GM21576 (cell line): ENCODE measurements around the gene PAPOLB.

Experiments used
- ATAC-seq: cut with Tn5 transposase; IDR thresholded peaks from one replicate; pipeline ENCODE4 v1.9.1; 2021; ENCODE audit warnings: mild to moderate bottlenecking, moderate library complexity; ENCODE audit not compliant: unreplicated experiment

Gene PAPOLB

DNA sequence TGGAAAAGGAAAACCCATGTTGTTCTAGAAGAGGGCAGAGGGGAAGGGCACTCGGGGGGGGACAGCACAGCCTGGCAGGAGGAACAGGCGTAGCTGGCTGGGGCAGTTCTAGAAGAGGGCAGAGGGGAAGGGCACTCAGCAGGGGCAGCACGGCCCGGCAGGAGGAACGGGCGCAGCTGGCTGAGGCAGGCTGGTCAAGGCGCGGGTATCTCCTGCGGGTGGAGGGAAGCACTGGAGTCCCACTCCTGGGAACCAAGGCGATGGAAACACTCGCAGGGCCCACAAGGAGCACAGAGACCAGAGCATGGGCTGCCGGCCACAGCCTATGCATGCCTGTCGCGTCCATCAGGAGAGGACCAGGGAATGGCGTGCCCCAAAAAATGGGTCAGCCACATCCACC lies 36.7 kb downstream of the PAPOLB start:
- no peak for ATAC-seq

DNA sequence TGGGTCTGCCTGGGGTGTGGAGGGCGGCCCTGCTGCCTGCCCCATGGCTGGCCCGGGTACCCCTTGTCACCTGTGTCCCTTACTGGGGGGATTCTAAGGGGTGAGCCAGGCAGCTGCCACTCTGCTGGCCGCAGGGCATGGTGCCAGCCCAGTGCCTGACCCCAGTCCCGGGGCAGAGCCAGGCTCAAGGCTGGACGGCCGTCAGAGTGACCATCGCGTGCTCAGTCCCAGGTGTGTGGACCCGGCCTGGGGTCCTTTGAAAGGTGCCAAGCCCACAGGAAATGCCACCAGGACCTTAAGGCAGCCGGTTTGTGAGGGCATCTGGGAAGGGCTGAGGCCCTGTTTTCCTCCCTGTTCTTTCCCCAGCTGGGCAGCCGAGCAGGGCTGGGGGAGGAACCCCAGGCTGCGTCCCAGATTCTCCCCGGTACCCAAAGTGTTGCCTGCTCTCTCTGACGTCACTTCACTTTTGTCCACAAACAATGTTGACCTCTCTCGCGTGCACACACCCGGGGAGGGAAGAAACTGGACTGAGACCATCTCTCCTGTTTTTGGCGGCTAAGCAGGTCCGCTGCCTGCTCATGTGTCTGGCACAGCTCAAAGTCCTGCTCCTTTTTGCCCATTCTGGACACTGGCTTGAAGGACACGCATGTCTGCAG lies 37.6 kb downstream of the PAPOLB start:
- no peak for ATAC-seq

DNA sequence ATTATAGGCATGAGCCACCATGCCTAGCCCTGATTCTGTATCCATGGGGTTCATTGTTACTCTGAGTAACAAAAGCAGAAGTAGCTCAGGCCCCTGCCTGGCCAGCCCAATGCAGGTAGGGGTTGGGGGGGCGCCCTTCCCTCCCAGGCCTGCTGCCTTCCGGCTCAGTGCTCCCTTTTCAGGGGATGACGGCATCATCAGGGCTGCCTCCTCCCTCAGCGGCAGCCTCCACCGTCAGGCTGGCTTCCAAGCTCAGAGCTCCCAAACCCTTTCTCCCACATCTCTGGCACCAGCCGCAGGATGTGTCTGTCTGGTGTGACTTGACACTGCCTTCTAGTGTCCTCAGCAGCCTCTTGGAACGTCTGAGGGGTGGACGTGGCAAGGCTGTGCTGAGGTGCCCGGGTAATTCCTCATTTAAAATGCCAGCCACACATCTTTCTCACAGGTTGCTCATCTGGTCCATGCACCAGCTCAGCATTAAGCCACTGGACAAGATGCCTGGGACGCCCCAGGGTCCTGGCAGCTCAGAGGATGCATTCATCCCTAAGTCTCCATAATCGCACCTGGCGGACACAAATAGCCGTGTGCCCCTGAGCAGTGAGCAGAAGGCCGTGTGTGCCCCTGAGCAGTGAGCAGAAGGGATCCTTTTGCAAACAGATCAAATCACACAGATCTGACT lies 38.2 kb downstream of the PAPOLB start:
- ATAC-seq, result no peak

DNA sequence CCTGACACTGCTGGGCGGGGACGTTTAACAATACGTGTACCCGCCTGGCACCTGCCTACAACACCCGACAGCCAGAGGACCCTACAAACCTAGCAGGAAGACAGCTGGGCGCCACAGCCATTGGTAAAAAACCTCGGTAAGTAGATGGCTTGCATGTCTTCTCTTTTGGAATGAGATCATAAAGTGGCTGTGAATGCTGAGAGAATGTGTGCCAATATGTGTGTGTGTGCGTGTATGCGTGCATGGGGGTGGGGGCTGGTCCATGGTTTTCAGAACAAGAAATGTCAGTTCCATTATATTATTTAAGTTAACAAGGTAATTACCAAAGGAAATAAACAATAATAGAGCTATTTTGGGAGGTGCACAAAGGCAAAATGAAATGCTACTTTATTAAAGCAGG lies 39.2 kb downstream of the PAPOLB start:
- no peak for ATAC-seq

DNA sequence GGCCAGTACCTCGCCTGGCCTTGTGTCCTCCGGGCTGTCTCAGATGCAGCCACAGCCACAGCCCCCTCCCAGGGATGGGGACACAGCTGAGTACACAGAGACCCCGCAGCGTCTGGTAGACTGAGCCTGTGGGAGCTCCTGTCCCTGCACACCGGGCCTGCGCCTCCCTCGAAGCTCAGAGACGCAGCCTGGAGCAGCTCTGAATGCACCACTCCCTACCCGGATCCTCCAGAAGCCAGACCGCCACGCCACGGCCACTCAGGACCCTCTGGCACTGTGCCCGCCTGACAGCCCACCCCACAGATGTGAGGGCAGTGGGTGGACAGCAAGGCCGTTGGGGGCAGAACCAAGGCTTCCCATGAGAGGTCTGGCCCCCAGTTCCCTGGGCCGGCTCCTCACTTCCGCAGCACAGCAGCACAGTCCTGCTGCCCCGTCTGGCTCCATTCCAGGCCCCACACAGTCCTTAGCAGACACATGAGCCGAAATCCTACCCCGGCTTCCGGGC lies 40.8 kb downstream of the PAPOLB start:
- no peak for ATAC-seq

DNA sequence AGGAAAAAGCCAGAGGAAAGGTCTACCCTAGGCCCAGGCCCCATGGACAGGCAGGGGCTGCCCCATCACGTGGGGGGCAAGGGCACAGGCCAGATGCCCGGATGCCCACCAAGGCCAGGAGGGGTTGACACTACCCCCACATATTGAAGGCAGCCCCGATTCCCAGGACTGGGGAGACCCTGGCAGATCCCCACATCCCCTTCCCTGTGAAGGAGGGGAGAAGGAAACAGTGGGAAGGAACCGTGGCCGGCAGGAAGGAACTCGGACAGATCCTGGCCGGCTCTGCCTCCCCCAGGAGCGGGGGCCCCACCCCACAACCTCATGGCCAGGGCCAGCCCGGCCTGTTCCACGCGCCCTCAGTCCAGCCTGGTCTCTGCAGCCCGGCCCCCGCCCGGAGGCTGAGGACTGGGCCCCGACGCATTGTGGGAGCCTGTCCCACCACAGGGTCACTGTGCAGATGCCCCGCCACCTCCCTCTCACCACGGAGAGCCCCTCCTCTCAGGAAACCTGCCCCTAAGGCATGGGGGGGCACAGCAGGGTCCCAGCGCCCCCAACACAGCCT lies 41.3 kb downstream of the PAPOLB start:
- no peak for ATAC-seq

DNA sequence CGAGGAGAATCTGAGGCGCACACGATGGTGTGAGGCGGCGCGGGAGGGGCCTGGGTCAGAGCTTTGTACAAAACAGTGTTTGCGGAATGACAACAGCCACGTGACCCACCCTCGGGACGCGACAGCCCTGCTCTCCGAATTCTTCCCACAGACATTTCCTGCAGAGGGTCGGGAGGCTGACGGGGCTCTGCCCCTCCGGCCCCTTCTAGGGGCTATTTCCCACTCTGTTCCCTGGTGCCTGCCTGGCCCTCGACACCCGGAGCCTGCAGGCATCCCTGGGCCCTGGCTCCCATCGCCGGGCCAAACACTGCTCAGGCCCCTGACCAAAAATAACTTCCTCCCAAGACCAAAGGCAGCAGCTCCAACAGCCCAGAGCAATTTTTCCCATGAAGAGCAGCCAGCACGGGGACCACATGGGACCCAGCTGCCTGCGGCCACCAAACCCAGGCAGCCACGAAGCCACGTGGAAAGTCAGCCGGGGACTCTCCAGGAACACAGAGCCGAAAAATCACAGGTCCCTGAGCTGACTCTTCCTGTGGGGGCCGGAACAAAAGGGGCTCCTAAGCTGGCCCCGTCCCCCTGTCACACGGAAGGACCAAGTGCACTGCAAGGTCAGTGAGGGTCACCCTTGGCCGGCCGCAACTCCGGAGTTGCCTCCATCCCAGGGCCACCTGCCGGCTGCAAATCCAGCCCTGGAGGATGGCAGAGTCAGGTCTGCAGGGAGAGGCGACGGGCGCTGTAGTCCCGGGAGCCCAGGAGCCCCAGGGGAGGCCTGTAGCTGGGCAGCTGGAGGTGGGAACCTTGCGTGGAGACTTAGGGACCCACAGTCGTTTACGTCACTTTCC lies 42.0 kb downstream of the PAPOLB start:
- ATAC-seq, result no peak

DNA sequence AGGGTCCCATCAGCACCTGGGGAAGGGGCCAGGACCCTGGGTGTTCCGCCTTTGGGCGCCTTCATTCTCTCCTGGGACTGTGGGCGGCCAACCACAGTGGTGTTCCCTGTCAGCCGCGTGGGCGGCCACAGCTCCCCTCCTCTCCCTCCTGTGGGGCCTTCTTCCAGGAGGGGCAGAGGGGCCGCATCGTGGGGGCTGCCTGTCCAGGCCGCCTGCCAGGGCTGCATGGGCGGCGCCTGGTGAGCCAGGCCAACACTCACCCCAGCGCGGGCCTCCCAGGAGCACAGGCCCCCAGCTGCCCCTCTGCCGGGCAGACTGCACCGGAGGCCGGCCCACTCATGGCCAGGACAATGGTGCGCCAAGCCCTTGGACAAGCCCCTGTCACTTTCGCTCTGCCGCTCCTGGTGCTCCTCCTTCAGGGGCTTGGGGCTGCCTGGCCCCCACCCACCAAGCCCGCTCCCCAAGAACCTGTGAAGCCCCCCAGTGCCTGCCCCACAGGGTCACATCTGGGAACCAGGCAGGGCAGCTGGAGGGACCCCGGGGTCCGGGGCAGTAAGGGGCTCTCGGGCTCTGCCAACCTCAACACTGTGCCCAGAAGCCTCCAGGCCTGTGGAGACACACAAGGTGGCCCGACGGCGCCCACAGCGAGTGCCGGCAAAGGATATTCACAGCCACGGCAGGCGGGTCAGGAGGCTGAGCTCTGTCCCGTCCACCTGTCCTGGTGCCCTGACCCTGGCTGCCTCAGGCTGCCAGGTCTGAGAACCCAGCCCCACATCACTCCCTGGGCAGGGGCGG lies 43.6 kb downstream of the PAPOLB start:
- no peak for ATAC-seq

DNA sequence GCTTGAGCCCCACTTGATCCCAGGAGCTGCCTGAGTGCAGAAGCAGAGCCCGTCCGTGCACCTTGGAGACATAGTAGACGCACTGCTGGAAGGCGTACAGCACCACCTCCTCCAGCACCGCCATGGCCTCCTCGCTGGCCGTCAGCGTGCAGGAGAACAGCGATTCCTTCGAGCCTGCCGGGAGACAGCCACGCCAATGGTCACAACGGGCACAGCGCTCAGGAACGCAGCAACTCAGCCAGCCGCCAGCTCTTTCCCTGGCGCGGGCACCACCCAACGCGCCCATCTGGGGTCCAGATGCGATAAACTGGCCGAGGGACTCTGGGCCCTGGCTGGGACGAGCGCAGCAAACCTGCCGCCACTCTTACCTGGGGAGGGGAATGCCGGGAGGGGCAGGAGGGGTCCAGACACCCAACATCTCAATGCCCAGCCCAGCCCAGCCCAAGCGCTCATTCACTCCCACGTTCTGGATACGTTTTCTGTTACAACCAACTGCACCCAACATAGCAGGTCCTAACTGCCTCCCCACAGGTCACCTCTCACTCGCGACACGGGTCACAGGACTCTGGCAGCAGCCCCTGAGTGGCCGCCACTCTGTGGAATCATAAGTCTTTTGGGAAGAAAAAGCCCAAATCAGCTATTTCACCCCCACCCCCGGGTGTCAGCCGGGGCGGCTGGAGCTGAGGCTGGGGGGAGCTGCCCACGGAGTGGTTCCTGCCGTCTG lies 44.5 kb downstream of the PAPOLB start:
- ATAC-seq, result no peak

DNA sequence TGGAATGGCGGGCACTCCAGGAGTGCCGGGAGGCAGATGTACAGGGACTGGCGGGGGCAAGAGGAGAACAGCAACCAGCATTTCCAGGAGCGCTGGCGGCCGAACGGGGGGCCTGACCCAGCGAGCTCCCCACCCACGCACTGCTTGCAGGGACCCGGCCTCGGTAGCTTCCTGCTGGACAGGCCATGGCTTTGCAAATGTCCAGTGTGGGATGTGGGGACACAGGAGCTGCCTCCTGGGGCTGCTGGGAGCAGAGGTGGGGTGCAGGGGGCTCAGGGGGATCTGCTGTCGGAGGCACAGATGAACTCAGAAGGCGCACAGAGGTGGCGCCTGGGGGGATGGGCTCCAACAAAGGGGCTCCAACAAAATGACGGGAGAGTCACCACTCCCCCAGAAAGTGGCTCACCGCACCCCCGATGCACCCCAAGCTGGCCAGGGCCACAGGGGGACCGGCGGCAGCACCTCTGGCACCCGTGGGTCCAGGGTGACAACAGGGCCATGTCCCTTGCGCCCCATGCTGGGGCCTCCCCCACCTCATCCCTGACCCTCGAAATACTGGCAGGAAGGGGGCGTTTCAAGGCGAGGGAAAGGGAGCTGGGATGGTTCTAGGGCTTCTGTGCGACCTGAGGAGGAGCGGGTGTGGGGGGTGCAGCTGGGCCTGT lies 45.3 kb downstream of the PAPOLB start:
- ATAC-seq, result no peak

DNA sequence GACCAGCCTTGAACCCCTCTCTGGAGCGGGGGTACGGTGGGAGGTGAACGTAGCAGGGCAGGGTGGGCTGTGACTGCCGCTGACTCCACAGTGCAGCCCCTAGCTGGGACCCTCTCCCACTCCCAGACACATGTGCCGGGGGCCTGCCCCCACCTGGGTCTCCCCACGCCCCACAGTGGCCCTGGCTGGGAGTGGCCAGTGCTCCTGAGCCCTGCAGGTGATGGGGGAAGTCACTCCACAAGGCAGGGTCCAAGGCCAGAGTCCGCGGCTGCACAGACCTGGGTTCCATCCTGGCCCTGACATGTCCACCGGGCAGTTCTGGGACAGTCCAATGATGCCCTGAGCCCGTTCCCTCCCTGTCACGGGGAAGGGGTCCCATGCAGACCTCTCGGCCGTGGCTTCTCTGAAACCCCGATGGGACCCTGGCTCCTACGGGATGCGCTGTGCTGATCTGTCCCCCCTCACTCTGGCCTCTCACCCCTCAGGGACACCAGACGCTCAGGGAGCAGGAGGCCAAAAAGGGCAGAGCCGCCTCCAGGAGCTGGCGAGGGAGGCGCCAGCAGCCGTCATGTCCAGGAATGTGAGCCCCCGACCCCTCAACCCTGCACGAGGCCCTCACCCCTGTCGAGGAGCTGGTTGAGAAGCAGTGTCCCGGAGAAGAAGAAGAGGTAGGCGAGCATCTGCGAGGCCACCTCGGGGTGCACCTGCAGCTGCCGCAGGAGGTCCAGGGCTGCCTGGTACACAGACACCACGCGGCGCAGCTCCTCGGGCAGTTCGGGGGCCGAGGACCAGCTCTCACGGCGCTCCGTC lies 46.0 kb downstream of the PAPOLB start:
- no peak for ATAC-seq

DNA sequence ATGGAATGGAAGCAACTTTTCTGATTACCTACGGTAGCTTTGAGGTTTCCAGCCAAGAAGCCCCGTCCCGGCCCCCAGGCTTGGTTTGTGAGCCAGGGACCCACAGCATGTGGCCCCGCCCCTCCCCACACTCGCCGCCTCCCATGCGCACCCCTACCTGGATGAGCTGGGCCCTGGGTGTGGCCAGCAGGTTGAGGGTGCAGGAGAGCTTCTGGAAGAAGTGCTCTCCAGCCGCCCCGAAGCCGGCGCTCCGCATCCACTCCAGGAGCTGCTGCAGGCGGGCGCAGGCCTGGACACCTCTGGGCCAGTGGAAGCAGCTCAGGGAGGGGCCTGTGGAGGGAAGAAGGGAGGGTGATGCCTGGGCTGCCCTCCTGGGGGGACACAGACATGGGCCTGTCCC lies 46.7 kb downstream of the PAPOLB start:
- no peak for ATAC-seq

DNA sequence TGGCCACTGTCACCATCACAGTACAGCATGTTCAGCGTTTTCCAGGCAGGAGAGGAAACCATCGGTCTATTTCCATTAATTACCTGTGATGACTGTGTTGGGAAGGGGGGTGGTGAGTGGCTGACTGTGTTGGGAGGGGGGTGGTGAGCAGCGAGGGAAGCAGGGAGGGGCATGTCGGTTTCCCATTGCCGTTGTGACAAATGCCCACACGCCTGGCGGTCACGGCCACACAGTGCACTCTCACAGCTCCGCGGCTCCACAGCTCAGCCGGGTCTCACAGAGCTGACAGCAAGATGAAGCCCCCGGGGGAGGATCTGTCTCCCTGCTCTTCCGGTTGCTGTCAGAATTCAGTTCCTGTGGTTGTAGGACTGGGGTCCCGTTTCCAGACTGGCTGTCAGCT lies 47.4 kb downstream of the PAPOLB start:
- no peak for ATAC-seq

DNA sequence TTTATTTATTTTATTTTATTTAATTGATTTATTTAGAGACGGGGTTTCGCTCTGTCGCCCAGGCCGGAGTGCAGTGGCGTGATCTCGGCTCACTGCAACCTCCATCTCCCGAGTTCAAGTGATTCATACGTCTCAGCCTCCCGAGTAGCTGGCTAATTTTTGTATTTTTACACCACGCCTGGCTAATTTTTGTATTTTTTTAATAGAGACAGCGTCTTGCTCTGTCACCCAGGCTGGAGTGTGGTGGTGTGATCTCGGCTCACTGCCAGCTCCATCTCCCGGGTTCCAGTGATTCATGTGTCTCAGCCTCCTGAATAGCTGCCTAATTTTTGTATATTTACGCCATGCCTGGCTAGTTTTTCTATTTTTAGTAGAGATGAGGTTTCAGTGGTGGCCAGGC lies 52.2 kb downstream of the PAPOLB start:
- ATAC-seq, result no peak

DNA sequence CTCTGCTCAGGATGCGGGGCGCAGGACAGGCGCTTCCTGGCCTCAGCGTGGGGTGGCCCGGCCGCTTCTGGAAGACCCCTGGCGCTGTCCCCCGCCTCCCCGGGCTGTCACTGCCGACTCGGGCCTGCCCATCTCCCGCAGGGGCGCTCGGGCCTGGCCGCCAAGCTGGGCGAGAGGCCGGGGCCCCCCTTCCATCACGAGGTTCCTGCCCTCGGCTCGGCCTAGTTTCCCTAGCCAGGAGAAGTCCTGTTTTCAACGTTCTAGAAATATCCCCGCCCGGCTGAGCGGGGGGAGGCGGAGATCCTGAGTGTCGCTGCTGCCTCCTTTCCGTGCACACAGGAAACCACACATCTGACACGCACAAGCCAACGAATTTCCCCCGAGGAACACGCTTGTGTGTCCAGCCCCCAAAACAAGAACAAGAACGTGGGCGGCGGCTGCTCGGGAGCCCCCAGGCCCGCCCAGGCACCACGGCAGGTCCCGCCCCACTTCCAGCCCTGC lies 52.7 kb downstream of the PAPOLB start:
- no peak for ATAC-seq

DNA sequence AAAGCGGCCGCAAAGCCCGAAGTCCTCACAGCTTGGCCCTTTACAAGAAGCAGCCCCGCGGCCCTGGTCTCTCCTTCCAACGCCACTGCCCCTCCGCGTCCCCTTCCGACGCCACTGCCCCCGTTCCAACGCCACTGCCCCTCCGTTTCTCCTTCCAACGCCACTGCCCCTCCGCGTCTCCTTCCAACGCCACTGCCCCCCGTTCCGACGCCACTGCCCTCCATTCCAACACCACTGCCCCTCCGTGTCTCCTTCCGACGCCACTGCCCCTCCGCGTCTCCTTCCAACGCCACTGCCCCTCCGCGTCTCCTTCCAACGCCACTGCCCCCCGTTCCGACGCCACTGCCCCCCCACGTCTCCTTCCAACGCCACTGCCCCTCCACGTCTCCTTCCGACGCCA lies 53.3 kb downstream of the PAPOLB start:
- no peak for ATAC-seq

DNA sequence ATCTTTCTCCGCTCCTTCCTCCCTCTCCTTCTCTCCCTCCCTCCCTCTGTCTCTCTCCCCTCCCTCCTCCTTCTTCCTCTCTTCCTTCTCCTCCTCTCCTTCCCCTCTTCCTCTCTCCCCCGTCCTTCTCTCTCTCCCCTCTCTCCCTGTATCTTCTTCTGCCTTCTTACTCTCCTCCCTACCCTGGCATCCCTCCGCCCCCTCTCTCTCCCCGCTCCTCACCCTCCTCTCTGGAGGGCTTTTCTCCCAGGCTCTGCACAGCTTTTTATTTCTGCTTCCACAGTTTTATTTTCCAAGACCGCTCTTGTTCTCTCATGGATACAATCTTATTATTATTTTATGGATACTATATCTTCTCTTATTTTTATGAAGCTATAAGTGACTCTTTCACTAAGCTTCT lies 53.8 kb downstream of the PAPOLB start:
- no peak for ATAC-seq
